Esophagus squamous epithelium (tissue), 5 donors: Measurements from ENCODE around the gene TSEN54. TPM values are rescaled to one million over a fixed set of nuclear protein-coding genes. Genes with fewer than 3 reads are reported as not detected.
A peak's percentile ranks its signal among the peaks of the same experiment; 100 is the strongest.

Source experiments
- DNase-seq: peaks from one replicate; lab custom pipeline; 2025; lab: John Stamatoyannopoulos, UW
- H3K27ac ChIP-seq, 4 donors: fragments of 200-600 bp; sonication (generic); one replicate each; pipeline ENCODE4 v1.5.1; 2016 to 2019; ENCODE audit warnings: mild to moderate bottlenecking in 1 of 4
- H3K27me3 ChIP-seq, 4 donors: fragments of 200-600 bp; sonication (generic); 1 replicate in 3 of 4; 2 replicates in 1 of 4; pipeline versions ENCODE4 v1.5.1 to v1.6.0; 2017 to 2021; ENCODE audit warnings: antibody characterized with exemption in 1 of 4
- H3K36me3 ChIP-seq, 3 donors: fragments of 200-600 bp; sonication (generic); one replicate each; pipeline ENCODE4 v1.5.1; 2016 to 2019
- H3K4me1 ChIP-seq, 3 donors: fragments of 200-600 bp; sonication (generic); one replicate each; pipeline ENCODE4 v1.5.1; 2017 to 2019
- H3K4me3 ChIP-seq, 4 donors: fragments of 200-600 bp; sonication (generic); 1 replicate in 3 of 4; 2 replicates in 1 of 4; pipeline ENCODE4 v1.5.1; 2016 to 2019; ENCODE audit warnings: mild to moderate bottlenecking in 2 of 4, moderate library complexity in 1 of 4
- H3K9me3 ChIP-seq, 3 donors: fragments of 200-600 bp; sonication (generic); one replicate each; pipeline ENCODE4 v1.5.1; 2016 to 2019
- CTCF ChIP-seq, 6 experiments: fragments of 450-650 bp in 4 of 6; fragments of 200-600 bp in 2 of 6; sonication (generic) in 2 of 6; IDR thresholded peaks; one replicate each; pipeline ENCODE4 v1.5.1; 2016 to 2019; ENCODE audit warnings: antibody characterized with exemption in 6 of 6, mild to moderate bottlenecking in 4 of 6, moderate library complexity in 4 of 6
- POLR2A ChIP-seq, 4 donors: fragments of 450-650 bp; IDR thresholded peaks; one replicate each; pipeline ENCODE4 v1.6.1; 2017; ENCODE audit warnings: antibody characterized with exemption in 4 of 4, mild to moderate bottlenecking in 4 of 4, moderate library complexity in 3 of 4
- WGBS, 2 donors: methylation state at CpG; one replicate each; pipeline ENCODE4 v1.1.5; 2018; 5-methylcytosine and 5-hydroxymethylcytosine counted together
- intact Hi-C: fragments of 100-400 bp; cut with DNase I; formaldehyde crosslinking; loops from one replicate; pipeline ENCODE4 v1.15.0; 2022
- total RNA-seq, 4 donors: library from RNA; depleted of rRNA; stranded (reverse); fragments of >200 nt; gene quantifications; one replicate each; pipeline ENCODE4 v1.1.0, GENCODE V29; 2016
- donor health status: DM: yes; HTN: yes; CAD: no.

The TSEN54 gene
- total RNA-seq, 4 donors from 2014 or later, result 18.3 to 33.2 (median 23.1) TPM

- peak overlapping the region in 3 of 4 donors; percentile 39 to 48 (median 48) for H3K27ac ChIP-seq
- H3K27me3 ChIP-seq, result no peaks in the 10 kb centered on the region
- H3K4me1 ChIP-seq, result peaks cover 0 to 50% (median 0%) of the 10 kb centered on the region in 3 donors
- H3K36me3 ChIP-seq, result peaks cover 10 to 100% (median 16%) of the 10 kb centered on the region in 3 donors
- no peaks in the 10 kb centered on the region for H3K9me3 ChIP-seq
- intact Hi-C loops, result loop anchor here (10.0 kb wide), 3 partner anchors 65 to 255 kb away; no protein-coding TSS in a partner anchor
- TF ChIP-seq CTCF (IDR thresholded peaks at IDR 0.05) (no peak), POLR2A (IDR thresholded peaks at IDR 0.05) (no peak)
- no peak for DNase-seq
- no peak overlapping the region for H3K4me3 ChIP-seq
- 50% methylated on average over 2 to 4 of the region's 16 CpGs for WGBS, 2 donors
Observed at GRCh38 chr17:75499313-75500022, 16.9 kb upstream of the TSEN54 start.

GRCh38 chr17:75500419-75501216, 15.7 kb upstream of the TSEN54 start:
- WGBS, 2 donors, result 60 to 88% methylated on average over 2 to 10 of the region's 17 CpGs
- H3K36me3 ChIP-seq, result peaks cover 5 to 100% (median 10%) of the 10 kb centered on the region in 3 donors

GRCh38 chr17:75501378-75502071, 14.8 kb upstream of the TSEN54 start:
- no peak for DNase-seq
- Histone ChIP-seq H3K27me3 (no peaks in the 10 kb centered on the region), H3K4me1 (peaks cover 0 to 55% (median 0%) of the 10 kb centered on the region in 3 donors), H3K36me3 (peaks cover 3 to 100% (median 17%) of the 10 kb centered on the region in 3 donors), H3K27ac (peak overlapping the region in 3 of 4 donors; percentile 20 to 55 (median 36)), H3K4me3 (no peak overlapping the region), H3K9me3 (no peaks in the 10 kb centered on the region)
- whole genome bisulfite sequencing, 2 donors, result 69 to 80% methylated on average over 1 to 5 of the region's 21 CpGs
- no peak for TF ChIP-seq CTCF (IDR thresholded peaks at IDR 0.05)
- TF ChIP-seq POLR2A (IDR thresholded peaks at IDR 0.05), result no peak
- intact Hi-C loops, result loop anchor here (10.0 kb wide), 2 partner anchors 177 to 253 kb away; no protein-coding TSS in a partner anchor

More at GRCh38 chr17:75500419-75501216, 15.7 kb upstream of the TSEN54 start:
- Histone ChIP-seq H3K27me3 (no peaks in the 10 kb centered on the region), H3K4me1 (peaks cover 0 to 55% (median 0%) of the 10 kb centered on the region in 3 donors), H3K9me3 (no peaks in the 10 kb centered on the region), H3K27ac (peak overlapping the region in 2 of 4 donors; percentile 7 to 36), H3K4me3 (no peak overlapping the region)
- intact Hi-C loops, result loop anchor here (10.0 kb wide), 2 partner anchors 176 to 254 kb away; no protein-coding TSS in a partner anchor
- TF ChIP-seq CTCF (IDR thresholded peaks at IDR 0.05) (no peak), POLR2A (IDR thresholded peaks at IDR 0.05) (no peak)
- DNase-seq, result no peak

- DNase-seq, result no peak
- Histone ChIP-seq H3K4me3 (no peak overlapping the region), H3K9me3 (no peaks in the 10 kb centered on the region), H3K4me1 (peaks cover 0 to 55% (median 0%) of the 10 kb centered on the region in 3 donors), H3K27me3 (no peaks in the 10 kb centered on the region), H3K27ac (peak overlapping the region in 3 of 4 donors; percentile 20 to 55 (median 36)), H3K36me3 (peaks cover 8 to 100% (median 22%) of the 10 kb centered on the region in 3 donors)
- 92% methylated on average over 2 of the region's 40 CpGs; no CpG with 5 or more reads in 1 of the 2 donors for WGBS, 2 donors
- TF ChIP-seq CTCF (IDR thresholded peaks at IDR 0.05) (no peak), POLR2A (IDR thresholded peaks at IDR 0.05) (no peak)
- intact Hi-C loops, result loop anchor here (10.0 kb wide), 2 partner anchors 177 to 253 kb away; no protein-coding TSS in a partner anchor
Observed at GRCh38 chr17:75502072-75502720, 14.1 kb upstream of the TSEN54 start.
